ENCODE results near the gene UQCC3. TPM values are rescaled to one million over a fixed set of nuclear protein-coding genes. Genes with fewer than 3 reads are reported as not detected.

Gene UQCC3
- total and polyA plus RNA-seq, 9 of the 15 experiments (the other 6 are each of a cell fraction or from before 2014, with no cell fraction given): 3.3 to 44.3 (median 8.0) TPM

GRCh38 chr11:62712276-62712812, 40.9 kb downstream of the UQCC3 start (continued):
- TF ChIP-seq ATF7 (IDR thresholded peaks at IDR 0.05): no peak
- TF ChIP-seq NRF1 (conservative IDR thresholded peaks at IDR 0.05 in 1 of 2, IDR thresholded peaks at IDR 0.05 in 1 of 2): no peak
- no peak for TF ChIP-seq SIN3B (IDR thresholded peaks at IDR 0.05; ENCODE audit: low read depth)
- no peak for TF ChIP-seq BCOR (IDR thresholded peaks at IDR 0.05)
- TF ChIP-seq STAT5A (IDR thresholded peaks at IDR 0.05; ENCODE audit: borderline replicate concordance, low read length): no peak

DNA sequence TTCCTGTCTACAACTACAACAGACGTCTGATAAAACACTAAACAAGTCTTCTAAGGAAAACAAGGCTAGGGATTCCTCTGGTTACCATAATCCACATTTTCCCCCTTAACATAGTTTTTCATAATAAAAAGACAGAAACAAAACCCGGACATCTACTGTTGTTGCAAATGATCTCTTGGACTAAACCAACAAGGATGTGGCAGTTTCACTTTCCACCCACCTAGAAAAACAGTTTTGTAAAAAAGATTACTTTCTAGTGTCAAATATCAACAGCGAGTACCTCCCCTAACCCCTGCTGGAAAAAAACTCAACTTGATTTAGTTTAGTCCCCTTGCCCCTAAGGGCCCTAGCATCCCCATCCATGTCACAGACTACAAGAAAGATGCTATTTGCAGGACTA, 41.4 kb downstream of the UQCC3 start:
- no TSS peak for BruUV-seq (replicated peaks)
- Histone ChIP-seq H3K9me3 (replicated peaks; ENCODE audit: control insufficient read depth, insufficient read depth, low read depth, low read length) (no peaks in the 10 kb centered on the region), H3K4me1 (replicated peaks in 1 of 2; ENCODE audit: control insufficient read depth in 2 of 2, insufficient read depth in 2 of 2, low read length in 2 of 2) (peaks cover 19 to 24% of the 10 kb centered on the region in 2 experiments; a peak in 4 of 5 replicates), H3K36me3 (ENCODE audit: control insufficient read depth, insufficient read depth, low read length) (peaks cover 95% of the 10 kb centered on the region), H4K20me1 (replicated peaks; ENCODE audit: control insufficient read depth, insufficient read depth, low read length) (peaks cover 4% of the 10 kb centered on the region; the same call in 1 of the 2 replicates), H3K4me2 (ENCODE audit: insufficient read depth, low read length) (no peak overlapping the region), H3K9ac (ENCODE audit: insufficient read depth in 1 of 2, low read depth in 2 of 2, low read length in 2 of 2) (no peak overlapping the region), H3K79me2 (ENCODE audit: control insufficient read depth, insufficient read depth, low read length) (peaks cover 20% of the 10 kb centered on the region; the same call in 2 of the 3 replicates), H3K4me3 (no peak overlapping the region), H3K27ac (ENCODE audit: extremely low read depth, low read depth, low read length) (peak overlapping the region; percentile 39; the same call in 2 of the 3 replicates), H2AFZ (ENCODE audit: low read depth, low read length) (no peak overlapping the region), H3K9me1 (ENCODE audit: control insufficient read depth, insufficient read depth, low read length) (no peaks in the 10 kb centered on the region), H3K27me3 (ENCODE audit: control insufficient read depth in 2 of 2, insufficient read depth in 2 of 2, low read length in 2 of 2) (no peaks in the 10 kb centered on the region)
- ChIA-PET POLR2A (interaction anchor here (0.6 to 1.5 kb wide), 2 partner anchors 10 to 18 kb away, joined by 3 read pairs; no protein-coding TSS in a partner anchor), CTCF (ENCODE audit: low intra/inter-chr PET ratio) (interaction anchor here (0.5 kb wide), 1 partner anchor 42 kb away, joined by 3 read pairs; no protein-coding TSS in a partner anchor)
- ATAC-seq: no peak
- WGBS (ENCODE audit: insufficient coverage, low coverage, missing lambda C conversion rate): 81% methylated on average over 3 of the region's 3 CpGs
- TF ChIP-seq FOXM1 (IDR thresholded peaks at IDR 0.05; ENCODE audit: low read depth) (no peak), FOXM1 (CRISPR knock-in tag; IDR thresholded peaks at IDR 0.05; ENCODE audit: low read depth) (no peak), ZNF830 (CRISPR knock-in tag; IDR thresholded peaks at IDR 0.05) (no peak), THAP12 (CRISPR knock-in tag; IDR thresholded peaks at IDR 0.05) (no peak), LARP7 (IDR thresholded peaks at IDR 0.05) (no peak), POLR2AphosphoS5 (IDR thresholded peaks at IDR 0.05; ENCODE audit: control insufficient read depth, insufficient read depth, low read depth, low read length) (no peak), THRA (IDR thresholded peaks at IDR 0.05) (no peak), EGR1 (conservative IDR thresholded peaks at IDR 0.05) (no peak)
- in situ Hi-C loops (cut with MboI) (no loop called here), intact Hi-C loops (cut with micrococcal nuclease) (no loop called here)
- FAIRE-seq: no peak
- DNase-seq (ENCODE audit: extremely low read depth in 1 of 4, low spot score in 3 of 4): no peak
